A549 (cell line): Measurements from ENCODE around the gene TTK. TPM values are rescaled to one million over a fixed set of nuclear protein-coding genes. Genes with fewer than 3 reads are reported as not detected.

Experiments
- ATAC-seq, 2 experiments: fragments of 200-7000 bp in 1 of 2; fragments of >200 bp in 1 of 2; cut with Nextera tagmentation in 1 of 2; cut with Tn5 transposase in 1 of 2; 3 replicates each; pipeline versions ENCODE4 v1.8.0 to v1.9.1; 2018 to 2020; ENCODE audit warnings: mild to moderate bottlenecking in 1 of 2, moderate library complexity in 1 of 2
- CTCF ChIA-PET: fragments of 300-600 bp; sonication (Branson Sonifier 250); formaldehyde crosslinking; extraction: SDS; loops from one replicate; lab custom pipeline; 2021; ENCODE audit warnings: antibody characterized with exemption, inconsistent platforms; lab: Yijun Ruan, JAX
- POLR2A ChIA-PET: fragments of 350-600 bp; formaldehyde crosslinking; extraction: SDS; loops from one replicate; lab custom pipeline; 2021; ENCODE audit warnings: antibody characterized with exemption, inconsistent platforms; lab: Yijun Ruan, JAX
- DNase-seq, 2 experiments: peaks; one replicate each; pipeline versions ENCODE4 v3.0.0 to v3.0.0-alpha.2; 2011 to 2016; ENCODE audit warnings: low read depth in 1 of 2, low spot score in 1 of 2
- FAIRE-seq: peaks from 2 replicates; lab custom pipeline; 2011; peaks lifted over from hg19 to GRCh38; lab: Jason Lieb, UNC
- H3K27ac ChIP-seq, 2 experiments: fragments of >200 bp; sonication (Bioruptor Twin); formaldehyde crosslinking; 3 replicates each; pipeline ENCODE4 v1.5.1; 2016 to 2017
- H3K4me1 ChIP-seq: fragments of >200 bp; sonication (Bioruptor Twin); formaldehyde crosslinking; 3 replicates; pipeline ENCODE4 v1.6.1; 2016
- H3K4me2 ChIP-seq: fragments of >200 bp; sonication (Bioruptor Twin); formaldehyde crosslinking; 3 replicates; pipeline ENCODE4 v1.6.1; 2016
- H3K4me3 ChIP-seq: fragments of >200 bp; sonication (Bioruptor Twin); formaldehyde crosslinking; 3 replicates; pipeline ENCODE4 v1.5.1; 2016
- H3K9me3 ChIP-seq: fragments of >200 bp; sonication (Bioruptor Twin); formaldehyde crosslinking; 3 replicates; pipeline ENCODE4 v1.6.1; 2016
- ATOH8 ChIP-seq: fragments of 250-450 bp; sonication (Bioruptor Pico); IDR thresholded peaks from 2 replicates; pipeline ENCODE4 v1.5.0; 2020; ENCODE audit warnings: low read depth, mild to moderate bottlenecking, moderate library complexity
- CBX8 ChIP-seq: fragments of 200-600 bp; sonication (generic); IDR thresholded peaks from 2 replicates; pipeline ENCODE4 v1.6.1; 2016
- CTCF ChIP-seq: fragments of >200 bp; sonication (Bioruptor Twin); formaldehyde crosslinking; IDR thresholded peaks from 3 replicates; pipeline ENCODE4 v1.5.1; 2016
- E2F6 ChIP-seq: IDR thresholded peaks from 2 replicates; pipeline ENCODE4 v1.6.1; 2012; ENCODE audit warnings: low read depth, borderline replicate concordance
- EP300 ChIP-seq, 2 experiments: fragments of >200 bp; sonication (Bioruptor Twin); formaldehyde crosslinking; IDR thresholded peaks; 2 replicates in 1 of 2; 3 replicates in 1 of 2; pipeline ENCODE4 v1.6.1; 2016 to 2017
- ESRRA ChIP-seq: fragments of 150-350 bp; IDR thresholded peaks from 2 replicates; pipeline ENCODE4 v1.6.1; 2014; ENCODE audit warnings: mild to moderate bottlenecking, low read length, borderline replicate concordance
- FOSB ChIP-seq: fragments of 250-450 bp; sonication (Bioruptor Pico); IDR thresholded peaks from 2 replicates; pipeline ENCODE4 v1.5.0; 2020; ENCODE audit warnings: mild to moderate bottlenecking, moderate library complexity
- HDAC2 ChIP-seq: fragments of 200-600 bp; sonication (generic); IDR thresholded peaks from 2 replicates; pipeline ENCODE4 v1.6.1; 2016
- HES2 ChIP-seq: fragments of >200 bp; sonication (Bioruptor Twin); formaldehyde crosslinking; IDR thresholded peaks from 2 replicates; pipeline ENCODE4 v1.6.1; 2016
- HEYL ChIP-seq: fragments of 250-450 bp; sonication (Bioruptor Pico); IDR thresholded peaks from 2 replicates; pipeline ENCODE4 v1.8.0; 2021; ENCODE audit warnings: mild to moderate bottlenecking, moderate library complexity
- HOXA7 ChIP-seq: fragments of 250-450 bp; sonication (Bioruptor Pico); IDR thresholded peaks from 2 replicates; pipeline ENCODE4 v1.5.0; 2020; ENCODE audit warnings: mild to moderate bottlenecking, moderate library complexity
- JUN ChIP-seq, 2 experiments: fragments of >200 bp; sonication (Bioruptor Twin); formaldehyde crosslinking; IDR thresholded peaks; 2 replicates in 1 of 2; 3 replicates in 1 of 2; pipeline ENCODE4 v1.6.1; 2016 to 2017
- KDM5A ChIP-seq: fragments of 200-600 bp; sonication (generic); IDR thresholded peaks from 2 replicates; pipeline ENCODE4 v1.6.1; 2016; ENCODE audit warnings: antibody characterized with exemption, mild to moderate bottlenecking
- MYC ChIP-seq: IDR thresholded peaks from 2 replicates; pipeline ENCODE4 v1.6.1; 2012; ENCODE audit warnings: mild to moderate bottlenecking, inconsistent platforms, low read length, improper control_type of control experiment, borderline replicate concordance
- NPAS2 ChIP-seq: fragments of 250-450 bp; sonication (Bioruptor Pico); IDR thresholded peaks from 2 replicates; pipeline ENCODE4 v1.8.0; 2022; ENCODE audit warnings: mild to moderate bottlenecking, moderate library complexity, borderline replicate concordance
- PHF8 ChIP-seq: fragments of 200-600 bp; sonication (generic); IDR thresholded peaks from 2 replicates; pipeline ENCODE4 v1.6.1; 2016; ENCODE audit warnings: low read depth, mild to moderate bottlenecking, antibody characterized with exemption, moderate library complexity, borderline replicate concordance
- POLR2AphosphoS2 ChIP-seq: conservative IDR thresholded peaks from 2 replicates; pipeline ENCODE4 v1.6.1; 2012; ENCODE audit warnings: low read length, improper control_type of control experiment, inconsistent platforms
- RAD21 ChIP-seq, 2 experiments: fragments of >200 bp in 1 of 2; sonication (Bioruptor Twin) in 1 of 2; formaldehyde crosslinking in 1 of 2; IDR thresholded peaks in 1 of 2; conservative IDR thresholded peaks in 1 of 2; 2 replicates in 1 of 2; 3 replicates in 1 of 2; pipeline ENCODE4 v1.6.1; 2012 to 2018; ENCODE audit warnings: inconsistent platforms in 1 of 2
- REST ChIP-seq: fragments of 200-600 bp; sonication (generic); IDR thresholded peaks from 2 replicates; pipeline ENCODE4 v1.6.1; 2016; ENCODE audit warnings: antibody characterized with exemption, mild to moderate bottlenecking, moderate library complexity
- RNF2 ChIP-seq: fragments of 200-600 bp; sonication (generic); IDR thresholded peaks from 2 replicates; pipeline ENCODE4 v1.6.1; 2016; ENCODE audit warnings: low read depth, mild to moderate bottlenecking, antibody characterized with exemption, moderate library complexity, borderline replicate concordance
- SMC3 ChIP-seq: fragments of >200 bp; sonication (Bioruptor Twin); formaldehyde crosslinking; IDR thresholded peaks from 3 replicates; pipeline ENCODE4 v1.6.1; 2018; ENCODE audit warnings: inconsistent platforms
- TP53 ChIP-seq: fragments of 250-450 bp; sonication (Bioruptor Pico); IDR thresholded peaks from 2 replicates; pipeline ENCODE4 v1.5.0; 2021; ENCODE audit warnings: mild to moderate bottlenecking, moderate library complexity
- ZC3H11A ChIP-seq: fragments of 450-650 bp; IDR thresholded peaks from 2 replicates; pipeline ENCODE4 v1.6.1; 2014; ENCODE audit warnings: antibody characterized with exemption, mild to moderate bottlenecking
- ZNF302 ChIP-seq: fragments of 250-450 bp; sonication (Bioruptor Pico); IDR thresholded peaks from 2 replicates; pipeline ENCODE4 v1.9.0; 2021; ENCODE audit warnings: inconsistent platforms, mild to moderate bottlenecking, moderate library complexity
- ZSCAN20 ChIP-seq: fragments of 250-450 bp; sonication (Bioruptor Pico); IDR thresholded peaks from 2 replicates; pipeline ENCODE4 v1.8.0; 2022; ENCODE audit warnings: mild to moderate bottlenecking, moderate library complexity
- WGBS: methylation state at CpG from one replicate; pipeline ENCODE4 v1.1.6; 2017; ENCODE audit errors: missing lambda C conversion rate; 5-methylcytosine and 5-hydroxymethylcytosine counted together
- polyA minus RNA-seq: library from RNA; depleted of rRNA, polyadenylated mRNA; stranded (reverse); fragments of >200 nt; gene quantifications from 2 replicates; pipeline ENCODE4 v1.2.3, GENCODE V29; 2011; rRNA and poly(A)+ RNA removed
- polyA plus RNA-seq, 4 experiments: library from polyadenylated mRNA; depleted of rRNA in 3 of 4; stranded (reverse); fragments of >200 nt; fragmentation: RNase III in 1 of 4; extraction: RNeasy Plus Mini Kit Qiagen cat#74134 plus additional on column Dnase treatment in 1 of 4; gene quantifications; 2 replicates in 3 of 4; 3 replicates in 1 of 4; pipeline ENCODE4 v1.2.3, GENCODE V29; 2011 to 2017

TTK gene
- 18.9 and 30.6 TPM in 2 replicates for polyA plus RNA-seq (2011; rRNA removed)
- 5.8 and 6.3 TPM in 2 replicates for polyA plus RNA-seq (2012; cell fraction: cytosol; rRNA removed)
- 4.7 and 7.1 TPM in 2 replicates for polyA plus RNA-seq (2012; cell fraction: nucleus; rRNA removed)
- polyA plus RNA-seq (2017; fragmentation: RNase III; extraction: RNeasy Plus Mini Kit Qiagen cat#74134 plus additional on column Dnase treatment): 18.8 to 21.2 TPM (median 21.0 TPM) in 3 replicates
- polyA minus RNA-seq: 7.6 and 8.9 TPM in 2 replicates

GRCh38 chr6:80004173-80005072, at the start of gene TTK:
Gene TTK, plus strand, starts transcription at chr6:80004649. Its CDS starts 1,195 bp downstream, at chr6:80005844.
- peak; percentile 100 for ATAC-seq
- Histone ChIP-seq H3K4me2 (peak within 1 kb of the TSS; percentile 89), H3K9me3 (no peaks in the 10 kb centered on the region), H3K4me3 (peak within 1 kb of the TSS; percentile 79), H3K4me1 (peaks cover 14% of the 10 kb centered on the region; the same call in 2 of the 3 replicates), H3K27ac (peak within 1 kb of the TSS; percentile 86 to 87)
- no peak for FAIRE-seq
- 2% methylated on average over 14 of the region's 56 CpGs for WGBS
- TF ChIP-seq ATOH8 (CRISPR knock-in tag) (no peak), TP53 (no peak), HDAC2 (peak; percentile 85; the same call in 1 of the 2 replicates), FOSB (CRISPR knock-in tag) (no peak), HES2 (no peak), E2F6 (0 out of 2 replicates have a peak, but pooled peaks have one; percentile 31), REST (no peak), KDM5A (peak; percentile 83), CBX8 (no peak), ZSCAN20 (CRISPR knock-in tag) (no peak), HOXA7 (CRISPR knock-in tag) (no peak), NPAS2 (CRISPR knock-in tag) (no peak), SMC3 (no peak), ESRRA (no peak), RAD21 (conservative IDR thresholded peaks at IDR 0.05 in 1 of 2, IDR thresholded peaks at IDR 0.05 in 1 of 2) (no peak), MYC (no peak), ZNF302 (CRISPR knock-in tag) (no peak), CTCF (no peak), JUN (IDR thresholded peaks at IDR 0.05) (peak; percentile 38 to 69; a peak in 2 of 5 replicates), RNF2 (no peak), PHF8 (peak; percentile 57; the same call in 1 of the 2 replicates), EP300 (IDR thresholded peaks at IDR 0.05) (no peak), HEYL (CRISPR knock-in tag) (no peak), POLR2AphosphoS2 (no peak), ZC3H11A (no peak)
- peak; percentile 64 to 94 for DNase-seq
- POLR2A ChIA-PET: interaction anchor here (0.6 kb wide), 1 partner anchor 157 kb away, joined by 3 read pairs; no protein-coding TSS in a partner anchor
- CTCF ChIA-PET: no interaction called here
